ENCODE measurements around the gene INO80B. TPM values are rescaled to one million over a fixed set of nuclear protein-coding genes. Genes with fewer than 3 reads are reported as not detected.

INO80B gene
- total and polyA plus RNA-seq, 8 donors, result 23.8 to 44.5 (median 34.3) TPM

DNA sequence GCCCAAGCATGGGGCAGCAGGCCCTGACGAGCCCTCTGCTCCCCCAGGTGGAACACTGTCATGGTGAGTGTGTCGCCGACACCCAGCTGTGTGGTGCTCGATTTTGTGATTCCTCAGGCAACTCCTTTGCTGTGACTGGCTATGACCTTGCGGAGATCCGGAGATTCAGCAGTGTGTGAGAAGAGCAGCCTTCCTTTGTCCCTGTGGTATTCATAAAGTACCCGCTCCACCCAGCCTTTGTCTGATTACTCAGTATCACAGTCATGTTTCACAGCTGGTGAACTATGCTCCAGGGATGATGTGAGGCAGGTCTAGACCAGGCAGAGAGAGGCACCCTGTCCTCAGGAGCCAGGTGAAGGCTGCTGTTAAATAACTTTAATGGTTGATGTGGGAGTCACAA lies 29.4 kb upstream of the INO80B start:
- intact Hi-C loops (cut with DNase I), result no loop called here
- no peak for ATAC-seq
- no peak overlapping the region for H3K4me3 ChIP-seq
- no peak overlapping the region for H3K27ac ChIP-seq
- no peaks in the 10 kb centered on the region for H3K9me3 ChIP-seq
- TF ChIP-seq, protein P1, sequence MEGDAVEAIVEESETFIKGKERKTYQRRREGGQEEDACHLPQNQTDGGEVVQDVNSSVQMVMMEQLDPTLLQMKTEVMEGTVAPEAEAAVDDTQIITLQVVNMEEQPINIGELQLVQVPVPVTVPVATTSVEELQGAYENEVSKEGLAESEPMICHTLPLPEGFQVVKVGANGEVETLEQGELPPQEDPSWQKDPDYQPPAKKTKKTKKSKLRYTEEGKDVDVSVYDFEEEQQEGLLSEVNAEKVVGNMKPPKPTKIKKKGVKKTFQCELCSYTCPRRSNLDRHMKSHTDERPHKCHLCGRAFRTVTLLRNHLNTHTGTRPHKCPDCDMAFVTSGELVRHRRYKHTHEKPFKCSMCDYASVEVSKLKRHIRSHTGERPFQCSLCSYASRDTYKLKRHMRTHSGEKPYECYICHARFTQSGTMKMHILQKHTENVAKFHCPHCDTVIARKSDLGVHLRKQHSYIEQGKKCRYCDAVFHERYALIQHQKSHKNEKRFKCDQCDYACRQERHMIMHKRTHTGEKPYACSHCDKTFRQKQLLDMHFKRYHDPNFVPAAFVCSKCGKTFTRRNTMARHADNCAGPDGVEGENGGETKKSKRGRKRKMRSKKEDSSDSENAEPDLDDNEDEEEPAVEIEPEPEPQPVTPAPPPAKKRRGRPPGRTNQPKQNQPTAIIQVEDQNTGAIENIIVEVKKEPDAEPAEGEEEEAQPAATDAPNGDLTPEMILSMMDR (IDR thresholded peaks at IDR 0.05), result no peak
- peaks cover 0 to 59% of the 10 kb centered on the region in 2 donors for H3K36me3 ChIP-seq
- H3K4me1 ChIP-seq, result peaks cover 4 to 17% of the 10 kb centered on the region in 2 donors
- no peak for DNase-seq
- peaks cover 0 to 7% of the 10 kb centered on the region in 2 donors for H3K27me3 ChIP-seq

DNA sequence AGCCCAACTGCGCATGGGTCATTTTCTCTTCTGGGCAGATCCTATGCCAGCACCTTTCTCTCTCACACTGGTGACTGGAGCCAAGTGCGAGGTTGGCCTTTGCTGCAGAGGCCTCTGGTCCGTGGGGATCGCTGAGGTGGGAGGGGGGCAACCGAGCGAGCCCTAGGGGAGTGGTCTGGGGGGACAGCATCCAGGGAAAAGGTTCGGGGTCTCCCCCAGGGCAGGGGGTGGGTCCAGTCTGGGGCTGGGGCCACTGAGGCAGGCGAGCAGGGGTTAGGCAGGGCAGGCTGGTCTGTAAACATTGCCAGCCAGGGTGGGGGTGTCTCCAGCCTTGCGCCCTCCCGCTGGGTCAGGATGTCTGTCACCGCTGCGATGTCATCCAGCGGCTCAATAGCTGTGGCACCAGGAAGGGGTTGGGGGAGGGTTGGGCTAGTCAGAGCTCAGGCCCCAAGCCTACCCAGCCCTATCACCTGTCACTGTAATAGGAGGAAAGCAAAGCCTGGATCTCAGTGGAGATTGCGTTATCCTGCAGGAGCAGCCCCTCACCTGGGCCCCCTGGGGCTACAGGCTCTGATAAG lies 28.6 kb upstream of the INO80B start:
- H3K36me3 ChIP-seq, result peaks cover 0 to 63% of the 10 kb centered on the region in 2 donors
- H3K27me3 ChIP-seq, result peaks cover 0 to 7% of the 10 kb centered on the region in 2 donors
- no peak for DNase-seq
- intact Hi-C loops (cut with DNase I), result no loop called here
- no peak overlapping the region for H3K4me3 ChIP-seq
- no peak for ATAC-seq
- TF ChIP-seq, protein P1 (IDR thresholded peaks at IDR 0.05), result no peak
- no peak overlapping the region for H3K27ac ChIP-seq
- peaks cover 0 to 9% of the 10 kb centered on the region in 2 donors for H3K4me1 ChIP-seq
- H3K9me3 ChIP-seq, result no peaks in the 10 kb centered on the region

DNA sequence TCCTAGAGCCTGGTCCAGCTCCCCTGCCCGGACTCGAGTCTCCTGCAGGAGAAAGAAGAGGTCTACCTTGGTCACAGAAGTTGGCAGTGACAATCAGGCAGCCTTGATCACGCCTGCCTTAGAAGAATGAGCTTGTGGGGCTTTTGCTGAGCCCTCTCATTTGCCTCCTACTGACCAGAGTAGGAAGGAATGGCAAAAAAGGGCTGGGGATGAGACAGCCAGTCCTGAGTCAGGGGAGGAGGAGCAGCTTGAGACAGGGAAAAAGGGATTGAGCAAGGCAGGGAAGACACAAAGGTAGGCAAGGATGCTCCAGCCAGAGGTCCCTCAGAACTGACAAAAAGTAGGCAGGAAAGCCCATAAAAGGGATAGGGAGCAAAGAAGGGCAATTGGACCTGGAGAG lies 27.3 kb upstream of the INO80B start:
- Histone ChIP-seq H3K27ac (no peak overlapping the region), H3K4me3 (no peak overlapping the region), H3K4me1 (no peaks in the 10 kb centered on the region), H3K27me3 (no peaks in the 10 kb centered on the region), H3K36me3 (peaks cover 0 to 74% of the 10 kb centered on the region in 2 donors), H3K9me3 (no peaks in the 10 kb centered on the region)
- intact Hi-C loops (cut with DNase I), result no loop called here
- ATAC-seq (no peak), DNase-seq (no peak)
- TF ChIP-seq, protein P1 (IDR thresholded peaks at IDR 0.05), result no peak

DNA sequence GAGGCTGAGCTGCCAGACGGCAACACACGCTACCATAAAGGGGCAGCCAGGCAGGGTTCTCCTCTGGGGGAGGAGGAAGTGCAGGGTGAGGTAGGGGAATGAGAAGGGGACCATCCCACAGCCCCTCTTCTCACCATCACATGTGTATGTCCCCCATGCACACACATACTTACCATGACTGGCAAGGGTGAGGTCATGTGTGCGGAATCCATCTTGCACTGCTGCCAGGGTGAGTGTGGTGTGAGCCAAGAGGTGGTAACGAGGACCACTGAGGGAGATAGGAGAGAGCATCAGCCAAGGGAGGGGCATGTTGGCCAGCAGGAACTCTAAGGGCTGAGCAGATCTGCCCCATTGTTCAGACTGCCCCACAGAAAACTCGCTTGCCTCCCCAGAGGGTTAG lies 26.2 kb upstream of the INO80B start:
- ATAC-seq, result no peak
- H3K36me3 ChIP-seq, result peaks cover 0 to 74% of the 10 kb centered on the region in 2 donors
- no peak overlapping the region for H3K4me3 ChIP-seq
- H3K27me3 ChIP-seq, result no peaks in the 10 kb centered on the region
- no peak for DNase-seq
- H3K4me1 ChIP-seq, result no peaks in the 10 kb centered on the region
- H3K9me3 ChIP-seq, result no peaks in the 10 kb centered on the region
- TF ChIP-seq, protein P1 (IDR thresholded peaks at IDR 0.05), result no peak
- H3K27ac ChIP-seq, result no peak overlapping the region
- intact Hi-C loops (cut with DNase I), result no loop called here

DNA sequence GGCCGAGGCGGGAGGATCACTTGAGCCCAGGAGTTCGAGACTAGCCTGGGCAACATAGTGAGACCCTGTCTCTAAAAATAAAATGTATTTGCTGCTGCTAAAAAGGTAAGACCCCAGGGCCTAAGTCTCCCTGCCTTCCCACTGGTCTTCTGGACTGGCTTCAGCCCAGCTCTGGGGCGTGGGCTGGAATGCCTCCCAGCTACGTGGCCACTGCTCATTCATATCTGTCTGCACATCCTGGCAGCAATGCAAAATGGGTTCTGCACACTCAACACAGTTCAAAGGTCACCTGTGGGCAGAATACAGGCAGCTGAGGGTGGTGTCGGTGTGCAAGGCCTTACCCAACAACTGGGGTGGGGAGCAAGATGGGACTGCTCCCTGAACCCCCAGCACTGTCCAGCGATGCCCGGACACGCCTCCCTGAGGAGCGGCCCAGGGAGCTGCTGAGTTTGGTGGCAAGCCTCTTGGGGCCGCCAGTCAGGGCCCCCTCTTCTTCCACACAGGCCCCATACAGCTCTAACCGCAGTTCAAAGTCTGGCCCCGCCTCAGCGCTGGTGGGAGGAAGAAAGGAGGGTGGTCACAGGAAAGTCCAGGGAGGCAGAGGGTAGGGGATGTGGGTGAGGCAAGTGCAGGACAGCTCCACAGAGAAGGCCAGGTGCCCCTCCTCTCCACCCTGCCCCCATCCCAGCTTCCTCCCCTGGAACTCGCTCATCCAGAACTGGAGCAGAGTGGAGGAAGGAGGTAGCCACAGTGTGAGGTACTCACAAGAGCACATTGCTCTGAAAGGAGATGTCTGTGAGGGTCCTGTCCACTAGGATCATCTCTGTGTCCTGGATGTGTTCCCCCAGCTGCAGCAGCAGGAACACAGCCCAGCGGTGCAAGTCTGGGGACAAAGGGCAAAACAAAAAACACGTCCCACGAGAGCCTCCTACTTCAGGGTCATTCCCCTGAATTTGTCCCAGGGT lies 25.1 kb upstream of the INO80B start:
- no peaks in the 10 kb centered on the region for H3K4me1 ChIP-seq
- no peak overlapping the region for H3K4me3 ChIP-seq
- H3K27ac ChIP-seq, result no peak overlapping the region
- H3K36me3 ChIP-seq, result peaks cover 0 to 73% of the 10 kb centered on the region in 2 donors
- intact Hi-C loops (cut with DNase I), result no loop called here
- TF ChIP-seq, protein P1 (IDR thresholded peaks at IDR 0.05), result no peak
- no peak for ATAC-seq
- no peaks in the 10 kb centered on the region for H3K27me3 ChIP-seq
- no peaks in the 10 kb centered on the region for H3K9me3 ChIP-seq
- DNase-seq, result no peak
